GM19193 (cell line): ENCODE results near the gene IL12A.

Experiments
- POLR2A ChIP-seq: IDR thresholded peaks from 4 replicates; pipeline ENCODE4 v1.6.1; 2011; ENCODE audit not compliant: insufficient read depth, insufficient read length; ENCODE audit errors: extremely low read depth

The IL12A gene

GRCh38 chr3:160003520-160004128 lies 15.0 kb downstream of the IL12A start:
- TF ChIP-seq POLR2A, result no peak

GRCh38 chr3:160005004-160005403 lies 16.4 kb downstream of the IL12A start:
- TF ChIP-seq POLR2A, result no peak

DNA sequence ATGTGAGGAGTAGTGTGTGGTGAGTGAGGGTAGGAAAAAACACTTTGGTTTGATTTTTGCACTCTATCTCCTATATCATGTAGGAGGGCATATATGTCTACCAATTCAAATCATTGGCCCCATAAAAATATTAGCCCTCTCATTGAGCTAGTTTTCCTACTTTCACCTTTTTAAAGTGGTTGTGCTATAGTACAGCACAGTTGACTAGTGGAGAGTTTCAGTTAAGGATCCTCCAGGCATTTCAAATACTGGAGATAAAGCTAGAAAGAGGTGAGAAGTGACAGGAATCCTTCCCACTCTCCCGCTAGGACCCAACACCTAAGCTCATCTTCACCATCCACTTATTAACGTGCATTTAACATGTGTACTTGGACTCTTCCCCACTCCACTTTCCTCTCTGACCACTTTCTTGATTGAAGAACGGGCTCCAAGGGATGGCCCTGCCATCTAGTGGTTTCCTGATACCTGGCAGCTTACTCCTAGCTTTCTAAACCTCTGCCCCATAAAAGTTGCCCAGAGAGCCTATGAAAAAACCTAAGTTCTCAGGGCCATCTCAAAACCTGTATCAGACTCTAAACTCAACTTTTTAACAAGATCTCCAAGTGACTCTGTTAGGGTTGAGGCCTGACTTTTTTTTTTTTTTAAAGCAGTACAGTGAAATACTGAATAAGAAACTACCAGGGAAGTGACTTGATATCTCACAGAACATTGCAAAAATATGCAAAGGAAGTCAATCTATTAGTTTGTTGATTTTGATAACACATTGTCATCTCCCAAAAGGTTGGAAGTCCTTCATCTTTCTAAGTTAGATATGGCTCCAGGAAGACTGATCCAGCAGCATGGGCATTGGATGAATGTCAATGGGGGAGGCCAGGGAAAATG lies 17.9 kb downstream of the IL12A start:
- no peak for TF ChIP-seq POLR2A

- TF ChIP-seq POLR2A, result no peak
These were observed 20.3 kb downstream of the IL12A start for GRCh38 chr3:160008961-160009360.

- no peak for TF ChIP-seq POLR2A
These were observed 20.9 kb downstream of the IL12A start for GRCh38 chr3:160009525-160009924.

DNA sequence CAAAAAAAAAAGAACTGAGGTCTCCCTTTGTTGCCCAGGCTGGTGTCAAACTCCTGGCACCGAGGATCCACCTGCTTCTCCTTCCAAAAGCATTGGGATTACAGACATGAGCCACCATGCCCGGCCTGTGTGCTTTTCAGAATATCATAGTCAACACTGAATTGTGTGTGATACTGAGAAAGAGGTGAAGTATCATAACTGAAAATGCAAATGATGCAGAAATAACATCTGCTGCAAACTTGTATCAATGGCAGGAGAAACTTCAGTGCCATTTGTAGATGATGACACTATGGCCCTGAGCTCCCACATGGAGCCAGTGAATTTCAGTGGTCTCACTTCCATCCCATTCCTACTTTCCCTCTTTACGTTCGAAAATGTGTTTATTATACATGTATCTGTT lies 21.9 kb downstream of the IL12A start:
- no peak for TF ChIP-seq POLR2A

DNA sequence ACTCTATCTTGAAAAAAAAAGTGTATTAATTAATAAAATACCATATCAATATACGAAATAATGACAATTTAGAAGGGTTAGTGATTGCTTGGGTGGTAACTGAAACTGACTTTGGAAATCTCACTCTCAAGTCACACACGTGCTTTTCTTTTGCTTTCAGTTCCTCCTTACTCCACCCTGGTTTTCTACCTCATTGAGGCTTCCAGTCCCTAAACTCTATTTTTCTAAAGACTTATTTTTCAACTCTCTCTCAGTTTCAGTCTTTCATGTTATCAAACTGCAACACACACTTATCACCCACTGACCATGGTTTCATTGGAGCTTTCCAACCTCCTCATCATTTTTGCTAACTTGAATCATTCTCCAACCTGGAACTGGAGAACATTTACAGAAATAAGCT lies 23.5 kb downstream of the IL12A start:
- no peak for TF ChIP-seq POLR2A

GRCh38 chr3:160016972-160017371 lies 28.3 kb downstream of the IL12A start:
- no peak for TF ChIP-seq POLR2A

DNA sequence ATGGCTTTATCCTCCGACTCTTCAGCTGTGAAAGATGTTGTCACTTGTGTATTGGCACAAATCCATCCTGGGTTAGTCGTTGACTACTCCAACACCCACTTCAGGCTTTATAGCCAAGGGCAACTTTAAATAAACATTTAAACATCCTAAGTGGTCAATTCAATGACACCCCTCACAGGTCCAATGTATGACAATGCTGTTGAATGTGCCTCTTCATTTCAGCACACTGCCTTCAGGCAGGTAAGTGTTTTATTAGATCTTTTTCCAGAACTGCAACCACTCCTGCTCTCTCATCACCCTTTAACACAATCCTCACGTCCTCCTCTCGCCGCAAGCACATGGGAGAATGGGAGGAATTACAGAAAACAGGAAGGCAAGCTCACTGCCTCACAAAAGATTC lies 30.3 kb downstream of the IL12A start:
- no peak for TF ChIP-seq POLR2A

DNA sequence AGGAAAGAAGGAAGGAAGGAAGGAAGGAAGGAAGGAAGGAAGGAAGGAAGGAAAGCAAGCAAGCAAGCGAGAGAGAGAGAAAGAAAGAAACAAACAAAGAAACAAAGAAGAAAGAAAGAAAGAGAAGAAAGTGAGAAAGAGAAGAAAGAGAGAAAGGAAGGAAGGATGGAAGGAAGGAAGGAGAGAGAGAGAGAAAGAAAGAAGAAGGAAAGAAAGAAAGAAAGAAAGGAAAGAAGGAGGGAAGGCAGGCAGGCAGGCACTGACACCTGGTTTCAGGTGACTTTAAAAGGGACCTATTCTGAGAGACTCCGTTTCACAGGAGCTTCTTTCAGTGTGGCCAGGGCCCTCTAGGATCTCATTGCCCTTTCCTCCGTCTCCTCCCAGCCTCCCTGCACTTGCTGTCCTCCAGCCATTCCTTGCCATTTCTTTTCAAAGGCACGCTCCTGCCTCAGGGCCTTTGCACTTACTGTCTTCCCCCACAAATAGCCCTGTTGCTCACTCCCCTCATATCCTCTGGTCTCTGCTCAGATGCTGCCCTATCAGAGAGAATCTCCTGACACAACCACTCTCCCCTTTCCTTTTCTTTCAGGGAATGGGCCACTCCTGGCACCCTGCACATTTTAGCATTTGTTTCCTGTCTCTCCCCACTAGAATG lies 31.5 kb downstream of the IL12A start:
- TF ChIP-seq POLR2A, result no peak

- no peak for TF ChIP-seq POLR2A
These were observed 33.4 kb downstream of the IL12A start for GRCh38 chr3:160022068-160022467.

GRCh38 chr3:160023476-160023875 lies 34.8 kb downstream of the IL12A start:
- no peak for TF ChIP-seq POLR2A

DNA sequence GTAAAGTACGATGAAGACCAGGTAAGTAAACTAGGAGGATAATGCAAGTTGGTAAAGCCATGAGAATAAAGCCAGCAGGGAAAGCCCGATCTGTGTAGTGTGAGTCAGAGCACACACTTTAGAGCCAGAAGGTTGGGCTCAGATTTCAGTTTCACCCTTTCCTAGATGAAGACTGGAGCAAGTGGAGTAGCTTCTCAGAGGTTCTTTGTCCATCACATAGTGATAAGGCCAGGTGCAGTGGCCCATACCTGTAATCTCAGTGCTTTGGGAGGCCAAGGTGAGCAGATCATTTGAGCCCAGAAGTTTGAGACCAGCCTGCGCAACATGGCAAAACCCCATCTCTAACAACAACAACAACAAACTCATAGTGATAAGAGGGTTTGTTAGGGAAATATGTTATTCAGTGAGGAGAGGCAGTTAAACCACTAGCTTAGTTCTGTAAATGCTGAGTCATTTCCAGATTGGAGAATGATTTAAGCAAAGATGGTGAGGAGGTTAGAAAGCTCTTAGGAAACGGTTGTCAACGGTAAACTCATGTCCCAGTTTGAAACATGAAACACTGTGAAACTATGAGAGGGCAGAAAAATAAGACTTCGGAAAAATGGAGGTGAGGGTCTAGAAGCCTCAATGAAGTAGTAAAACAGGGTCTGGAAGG lies 39.0 kb downstream of the IL12A start:
- no peak for TF ChIP-seq POLR2A

GRCh38 chr3:160035757-160036156 lies 47.1 kb downstream of the IL12A start:
- TF ChIP-seq POLR2A, result no peak

- TF ChIP-seq POLR2A, result no peak
These were observed 50.4 kb downstream of the IL12A start for GRCh38 chr3:160038862-160039562.

DNA sequence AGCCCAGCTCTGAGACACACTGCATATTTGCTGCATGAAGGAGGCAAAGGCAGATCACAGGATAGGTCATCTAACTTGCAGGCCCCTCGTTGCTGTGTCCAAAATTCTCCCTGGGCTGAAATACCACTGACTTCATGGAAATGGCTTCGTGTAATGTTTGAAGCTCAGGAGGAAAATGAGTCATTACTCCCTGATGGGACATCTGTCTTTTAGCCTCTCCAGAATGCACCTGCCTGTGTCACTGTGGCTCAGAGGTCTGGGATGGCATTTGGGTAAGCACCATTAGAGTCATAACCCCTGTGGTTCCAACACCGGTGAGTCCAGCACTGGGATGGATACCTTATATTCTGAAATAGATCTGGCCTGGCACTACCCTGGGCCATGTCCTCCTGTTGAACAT lies 51.5 kb downstream of the IL12A start:
- no peak for TF ChIP-seq POLR2A

- TF ChIP-seq POLR2A, result no peak
These were observed 52.8 kb downstream of the IL12A start for GRCh38 chr3:160041465-160041864.
